Thyroid gland (tissue), 4 donors: ENCODE results near the gene MAX. TPM values are rescaled to one million over a fixed set of nuclear protein-coding genes. Genes with fewer than 3 reads are reported as not detected.
"Not testable (repeated sequence)": the region's sequence is repeated elsewhere in the genome, so short reads cannot be mapped to it uniquely, and the experiment has no call there.

ENCODE experiments used
- DNase-seq, 2 donors: peaks; one replicate each; pipeline ENCODE4 v3.0.0-alpha.2; 2019
- H3K27ac ChIP-seq, 3 donors: fragments of 200-600 bp; sonication (generic); 1 replicate in 2 of 3; 2 replicates in 1 of 3; pipeline ENCODE4 v1.5.1; 2016 to 2019; ENCODE audit warnings: mild to moderate bottlenecking in 1 of 3, moderate library complexity in 1 of 3
- H3K27me3 ChIP-seq: fragments of 200-600 bp; sonication (generic); one replicate; pipeline ENCODE4 v1.5.1; 2019
- H3K36me3 ChIP-seq, 2 donors: fragments of 200-600 bp; sonication (generic); one replicate each; pipeline ENCODE4 v1.5.1; 2016 to 2019
- H3K4me1 ChIP-seq, 2 donors: fragments of 200-600 bp; sonication (generic); one replicate each; pipeline ENCODE4 v1.5.1; 2017 to 2019
- H3K4me3 ChIP-seq, 3 donors: fragments of 200-600 bp; sonication (generic); replicated peaks in 1 of 3; 1 replicate in 2 of 3; 2 replicates in 1 of 3; pipeline ENCODE4 v1.5.1; 2016; ENCODE audit warnings: mild to moderate bottlenecking in 1 of 3
- H3K9me3 ChIP-seq: fragments of 200-600 bp; sonication (generic); one replicate; pipeline ENCODE4 v1.5.1; 2017
- CTCF ChIP-seq, 6 experiments: fragments of 200-600 bp in 3 of 6; fragments of 450-650 bp in 3 of 6; sonication (generic) in 3 of 6; IDR thresholded peaks; one replicate each; pipeline ENCODE4 v1.5.1; 2016 to 2019; ENCODE audit warnings: antibody characterized with exemption in 6 of 6, mild to moderate bottlenecking in 2 of 6, inconsistent platforms in 1 of 6, moderate library complexity in 1 of 6
- POLR2A ChIP-seq, 2 donors: fragments of 450-650 bp; IDR thresholded peaks; one replicate each; pipeline ENCODE4 v1.6.1; 2017; ENCODE audit warnings: antibody characterized with exemption in 2 of 2, mild to moderate bottlenecking in 2 of 2, moderate library complexity in 1 of 2
- WGBS, 2 donors: methylation state at CpG; one replicate each; pipeline ENCODE4 v1.1.5; 2017; 5-methylcytosine and 5-hydroxymethylcytosine counted together
- intact Hi-C: fragments of 100-400 bp; cut with DNase I; formaldehyde crosslinking; loops from one replicate; pipeline ENCODE4 v1.15.1; 2023
- total RNA-seq, 4 donors: library from RNA; depleted of rRNA; stranded (reverse); fragments of >200 nt; gene quantifications; one replicate each; pipeline ENCODE4 v1.2.3, GENCODE V29; 2016

The MAX gene
- total RNA-seq, 4 donors from 2014 or later: 56.7 to 71.4 (median 63.3) TPM

- no peaks in the 10 kb centered on the region for H3K27me3 ChIP-seq
- peaks cover 32 to 56% of the 10 kb centered on the region in 2 donors for H3K36me3 ChIP-seq
- H3K4me3 ChIP-seq: no peak overlapping the region
- no peak for DNase-seq
- intact Hi-C loops: no loop called here
- 69 to 74% methylated on average over 2 of the region's 2 CpGs for WGBS, 2 donors
- no peaks in the 10 kb centered on the region for H3K9me3 ChIP-seq
- peaks cover 10 to 28% of the 10 kb centered on the region in 2 donors for H3K4me1 ChIP-seq
- no peak overlapping the region for H3K27ac ChIP-seq
- TF ChIP-seq CTCF (IDR thresholded peaks at IDR 0.05): no peak
- TF ChIP-seq POLR2A (IDR thresholded peaks at IDR 0.05): no peak
These were observed 10.0 kb downstream of the MAX start for GRCh38 chr14:65092349-65092748.

- DNase-seq, intact Hi-C loops, H3K4me3 ChIP-seq, H3K4me1 ChIP-seq, H3K27ac ChIP-seq, H3K27me3 ChIP-seq, H3K9me3 ChIP-seq: not testable (repeated sequence)
- WGBS, 2 donors: 93 to 97% methylated on average over 8 of the region's 8 CpGs
- H3K36me3 ChIP-seq: peaks cover 35 to 63% of the 10 kb centered on the region in 2 donors
These were observed 14.5 kb downstream of the MAX start for GRCh38 chr14:65087835-65088234.

GRCh38 chr14:65086686-65087085, 15.6 kb downstream of the MAX start:
- H3K9me3 ChIP-seq, H3K27me3 ChIP-seq, H3K27ac ChIP-seq, H3K4me3 ChIP-seq, DNase-seq, H3K4me1 ChIP-seq, intact Hi-C loops: not testable (repeated sequence)
- WGBS, 2 donors: 95 to 97% methylated on average over 1 to 3 of the region's 4 CpGs
- peaks cover 24 to 53% of the 10 kb centered on the region in 2 donors for H3K36me3 ChIP-seq

GRCh38 chr14:65084554-65085505, 17.5 kb downstream of the MAX start:
- Histone ChIP-seq H3K4me1 (peaks cover 10 to 12% of the 10 kb centered on the region in 2 donors), H3K27me3 (no peaks in the 10 kb centered on the region), H3K4me3 (no peak overlapping the region), H3K9me3 (no peaks in the 10 kb centered on the region), H3K36me3 (peaks cover 23 to 41% of the 10 kb centered on the region in 2 donors), H3K27ac (no peak overlapping the region)
- DNase-seq: no peak
- intact Hi-C loops: no loop called here
- TF ChIP-seq POLR2A (IDR thresholded peaks at IDR 0.05) (no peak), CTCF (IDR thresholded peaks at IDR 0.05) (no peak)
- WGBS, 2 donors: 88 to 94% methylated on average over 6 of the region's 6 CpGs

GRCh38 chr14:65082930-65083329, 19.4 kb downstream of the MAX start:
- no peak overlapping the region for H3K27ac ChIP-seq
- H3K4me1 ChIP-seq: peaks cover 10 to 12% of the 10 kb centered on the region in 2 donors
- H3K36me3 ChIP-seq: peaks cover 18 to 29% of the 10 kb centered on the region in 2 donors
- WGBS, 2 donors: 62 to 84% methylated on average over 2 of the region's 2 CpGs
- H3K9me3 ChIP-seq: no peaks in the 10 kb centered on the region
- no peak for DNase-seq
- no peak for TF ChIP-seq CTCF (IDR thresholded peaks at IDR 0.05)
- no peak for TF ChIP-seq POLR2A (IDR thresholded peaks at IDR 0.05)
- H3K27me3 ChIP-seq: no peaks in the 10 kb centered on the region
- intact Hi-C loops: no loop called here
- no peak overlapping the region for H3K4me3 ChIP-seq
